Endothelial cell (in vitro differentiated cells): ENCODE results near the gene ACP4. TPM values are rescaled to one million over a fixed set of nuclear protein-coding genes. Genes with fewer than 3 reads are reported as not detected.

Source experiments
- DNase-seq: peaks from one replicate; pipeline ENCODE4 v3.0.0; 2021; ENCODE audit warnings: low spot score
- H3K27ac Mint-ChIP-seq: one replicate; pipeline ENCODE4 v1.8.0; 2021; ENCODE audit warnings: mixed read lengths, inconsistent platforms; ENCODE audit not compliant: unreplicated experiment
- H3K27me3 Mint-ChIP-seq: one replicate; pipeline ENCODE4 v1.8.0; 2021; ENCODE audit warnings: mild to moderate bottlenecking, moderate library complexity, mixed read lengths, inconsistent platforms; ENCODE audit not compliant: unreplicated experiment
- H3K36me3 Mint-ChIP-seq: one replicate; pipeline ENCODE4 v1.8.0; 2021; ENCODE audit warnings: mild to moderate bottlenecking, low read depth, mixed read lengths, inconsistent platforms; ENCODE audit not compliant: unreplicated experiment
- H3K4me1 Mint-ChIP-seq: one replicate; pipeline ENCODE4 v1.8.0; 2021; ENCODE audit warnings: mild to moderate bottlenecking, mixed read lengths, inconsistent platforms; ENCODE audit not compliant: unreplicated experiment
- H3K4me3 Mint-ChIP-seq: one replicate; pipeline ENCODE4 v1.8.0; 2021; ENCODE audit warnings: mild to moderate bottlenecking, mixed read lengths, inconsistent platforms; ENCODE audit not compliant: unreplicated experiment
- H3K9me3 Mint-ChIP-seq: one replicate; pipeline ENCODE4 v1.8.0; 2021; ENCODE audit warnings: mixed read lengths, inconsistent platforms; ENCODE audit not compliant: unreplicated experiment
- total RNA-seq: library from RNA; stranded (reverse); fragmentation: NEBNext Ultra II Directional; extraction: Animal tissue kit (Norgen Biotek cat#: 25700); gene quantifications from one replicate; pipeline ENCODE4 v1.2.1, GENCODE V29; 2021; ENCODE audit not compliant: unreplicated experiment
- TF ChIP-seq, protein P1 (sequence below): fragments of 200-600 bp; sonication (generic); IDR thresholded peaks from one replicate; pipeline ENCODE4 v1.5.0; 2021; ENCODE audit warnings: antibody characterized with exemption; ENCODE audit not compliant: unreplicated experiment

ACP4 gene
- total RNA-seq, 1 donor from 2014 or later = not detected

- no peak for DNase-seq
- Mint-ChIP-seq H3K36me3 (peaks cover 9% of the 10 kb centered on the region), H3K27me3 (peaks cover 7% of the 10 kb centered on the region), H3K9me3 (peaks cover 6% of the 10 kb centered on the region), H3K27ac (no peak overlapping the region), H3K4me3 (no peak overlapping the region), H3K4me1 (no peaks in the 10 kb centered on the region)
- TF ChIP-seq, protein P1, sequence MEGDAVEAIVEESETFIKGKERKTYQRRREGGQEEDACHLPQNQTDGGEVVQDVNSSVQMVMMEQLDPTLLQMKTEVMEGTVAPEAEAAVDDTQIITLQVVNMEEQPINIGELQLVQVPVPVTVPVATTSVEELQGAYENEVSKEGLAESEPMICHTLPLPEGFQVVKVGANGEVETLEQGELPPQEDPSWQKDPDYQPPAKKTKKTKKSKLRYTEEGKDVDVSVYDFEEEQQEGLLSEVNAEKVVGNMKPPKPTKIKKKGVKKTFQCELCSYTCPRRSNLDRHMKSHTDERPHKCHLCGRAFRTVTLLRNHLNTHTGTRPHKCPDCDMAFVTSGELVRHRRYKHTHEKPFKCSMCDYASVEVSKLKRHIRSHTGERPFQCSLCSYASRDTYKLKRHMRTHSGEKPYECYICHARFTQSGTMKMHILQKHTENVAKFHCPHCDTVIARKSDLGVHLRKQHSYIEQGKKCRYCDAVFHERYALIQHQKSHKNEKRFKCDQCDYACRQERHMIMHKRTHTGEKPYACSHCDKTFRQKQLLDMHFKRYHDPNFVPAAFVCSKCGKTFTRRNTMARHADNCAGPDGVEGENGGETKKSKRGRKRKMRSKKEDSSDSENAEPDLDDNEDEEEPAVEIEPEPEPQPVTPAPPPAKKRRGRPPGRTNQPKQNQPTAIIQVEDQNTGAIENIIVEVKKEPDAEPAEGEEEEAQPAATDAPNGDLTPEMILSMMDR = no peak
Measured at GRCh38 chr19:50794876-50795663, 4.9 kb downstream of the ACP4 start.

- TF ChIP-seq, protein P1 = no peak
- H3K36me3 Mint-ChIP-seq = peaks cover 12% of the 10 kb centered on the region
- peaks cover 6% of the 10 kb centered on the region for H3K9me3 Mint-ChIP-seq
- no peak overlapping the region for H3K4me3 Mint-ChIP-seq
- peaks cover 7% of the 10 kb centered on the region for H3K27me3 Mint-ChIP-seq
- no peak overlapping the region for H3K27ac Mint-ChIP-seq
- no peak for DNase-seq
- no peaks in the 10 kb centered on the region for H3K4me1 Mint-ChIP-seq
Measured at GRCh38 chr19:50795664-50796073, 5.5 kb downstream of the ACP4 start.

DNA sequence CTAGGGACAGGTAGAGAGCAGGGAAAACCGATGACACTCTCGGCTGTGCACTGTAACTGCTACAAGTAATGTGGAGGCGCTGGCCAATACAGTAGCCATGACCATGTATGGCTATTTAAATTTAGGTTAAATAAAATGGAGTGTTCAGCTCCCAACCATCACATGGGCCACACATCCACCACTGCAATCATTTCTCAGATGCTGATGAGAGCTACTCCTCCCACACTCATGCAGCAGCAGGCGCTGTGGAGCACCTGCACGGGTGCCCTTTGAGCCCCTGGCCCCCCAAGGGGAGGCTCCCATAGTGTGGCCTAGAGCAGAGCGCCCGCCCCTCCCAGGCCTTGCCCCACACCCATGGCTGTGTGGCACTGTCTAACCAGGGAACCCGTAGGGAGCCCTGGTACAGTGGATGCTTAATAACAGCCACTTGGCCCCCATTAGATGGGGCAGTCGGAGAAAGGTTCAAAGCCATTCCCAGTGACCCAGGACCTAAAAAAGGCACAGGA is 6.0 kb downstream of the ACP4 start:
- TF ChIP-seq, protein P1 = no peak
- Mint-ChIP-seq H3K36me3 (peaks cover 11% of the 10 kb centered on the region), H3K27me3 (peaks cover 4% of the 10 kb centered on the region), H3K4me1 (no peaks in the 10 kb centered on the region), H3K4me3 (no peak overlapping the region), H3K9me3 (peaks cover 1% of the 10 kb centered on the region), H3K27ac (no peak overlapping the region)
- DNase-seq = no peak

GRCh38 chr19:50796634-50797428 is 6.6 kb downstream of the ACP4 start:
- peaks cover 4% of the 10 kb centered on the region for H3K27me3 Mint-ChIP-seq
- no peaks in the 10 kb centered on the region for H3K4me1 Mint-ChIP-seq
- H3K9me3 Mint-ChIP-seq = no peaks in the 10 kb centered on the region
- TF ChIP-seq, protein P1 = no peak
- DNase-seq = no peak
- peak overlapping the region; percentile 30 for H3K27ac Mint-ChIP-seq
- no peak overlapping the region for H3K4me3 Mint-ChIP-seq
- H3K36me3 Mint-ChIP-seq = peaks cover 10% of the 10 kb centered on the region

DNA sequence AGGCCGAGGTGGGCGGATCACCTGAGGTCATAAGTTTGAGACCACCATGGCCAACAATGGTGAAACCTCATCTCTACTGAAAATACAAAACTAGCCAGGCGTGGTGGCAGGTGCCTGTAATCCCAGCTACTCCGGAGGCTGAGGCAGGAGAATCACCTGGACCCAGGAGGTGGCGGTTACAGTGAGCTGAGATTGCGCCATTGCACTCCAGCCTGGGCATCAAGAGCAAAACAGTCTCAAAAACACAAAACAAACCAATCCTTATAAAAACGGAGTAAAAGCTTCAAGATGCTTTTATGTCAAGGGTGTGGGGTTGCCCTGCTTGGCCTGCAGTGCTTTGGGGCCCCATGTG is 7.2 kb downstream of the ACP4 start:
- Mint-ChIP-seq H3K4me1 (no peaks in the 10 kb centered on the region), H3K9me3 (no peaks in the 10 kb centered on the region), H3K27ac (peak overlapping the region; percentile 30), H3K4me3 (no peak overlapping the region), H3K36me3 (peaks cover 14% of the 10 kb centered on the region), H3K27me3 (peaks cover 4% of the 10 kb centered on the region)
- TF ChIP-seq, protein P1 = no peak
- no peak for DNase-seq
